HepG2 (cell line): Measurements from ENCODE around the gene GGT1. TPM values are rescaled to one million over a fixed set of nuclear protein-coding genes. Genes with fewer than 3 reads are reported as not detected.
A peak's percentile ranks its signal among the peaks of the same experiment; 100 is the strongest.

ENCODE experiments used
- CHCHD3 ChIP-seq: sonication (generic); formaldehyde crosslinking; IDR thresholded peaks from 2 replicates; pipeline ENCODE4 v1.8.0; 2022; ENCODE audit warnings: mild to moderate bottlenecking, missing genetic modification reagents, moderate library complexity
- EEA1 ChIP-seq: sonication (generic); formaldehyde crosslinking; IDR thresholded peaks from 2 replicates; pipeline ENCODE4 v1.5.1; 2020; ENCODE audit warnings: mild to moderate bottlenecking, missing genetic modification reagents, borderline replicate concordance
- HMG20A ChIP-seq: IDR thresholded peaks from 2 replicates; pipeline ENCODE4 v1.6.1; 2016; ENCODE audit warnings: borderline replicate concordance
- JDP2 ChIP-seq: sonication (generic); formaldehyde crosslinking; IDR thresholded peaks from 2 replicates; pipeline ENCODE4 v1.8.1; 2022; ENCODE audit warnings: missing genetic modification reagents, borderline replicate concordance
- KLF12 ChIP-seq: sonication (generic); formaldehyde crosslinking; IDR thresholded peaks from 2 replicates; pipeline ENCODE4 v1.4.0; 2020; ENCODE audit warnings: missing genetic modification reagents, borderline replicate concordance
- MTF2 ChIP-seq: sonication (generic); formaldehyde crosslinking; IDR thresholded peaks from 2 replicates; pipeline ENCODE4 v1.5.0; 2020; ENCODE audit warnings: missing genetic modification reagents, borderline replicate concordance
- SIX4 ChIP-seq: sonication (generic); formaldehyde crosslinking; IDR thresholded peaks from 2 replicates; pipeline ENCODE4 v1.4.0; 2020; ENCODE audit warnings: missing genetic modification reagents
- SP5 ChIP-seq: IDR thresholded peaks from 2 replicates; pipeline ENCODE4 v1.6.1; 2016; ENCODE audit warnings: low read depth, borderline replicate concordance
- TARDBP ChIP-seq: sonication (generic); formaldehyde crosslinking; IDR thresholded peaks from 2 replicates; pipeline ENCODE4 v1.8.0; 2022; ENCODE audit warnings: mild to moderate bottlenecking, missing genetic modification reagents
- THYN1 ChIP-seq: sonication (generic); formaldehyde crosslinking; IDR thresholded peaks from 2 replicates; pipeline ENCODE4 v1.8.1; 2023; ENCODE audit warnings: low read depth, mild to moderate bottlenecking, moderate library complexity, missing genetic modification reagents, borderline replicate concordance
- ZBTB1 ChIP-seq: sonication (generic); formaldehyde crosslinking; IDR thresholded peaks from 2 replicates; pipeline ENCODE4 v1.4.0; 2020; ENCODE audit warnings: missing genetic modification reagents, borderline replicate concordance
- ZC3H13 ChIP-seq: sonication (generic); formaldehyde crosslinking; IDR thresholded peaks from 2 replicates; pipeline ENCODE4 v1.8.1; 2023; ENCODE audit warnings: mild to moderate bottlenecking, missing genetic modification reagents, moderate library complexity
- ZMAT3 ChIP-seq: sonication (generic); formaldehyde crosslinking; conservative IDR thresholded peaks from 2 replicates; pipeline ENCODE4 v1.7.0; 2021; ENCODE audit warnings: missing genetic modification reagents
- ZNF12 ChIP-seq: sonication (generic); formaldehyde crosslinking; IDR thresholded peaks from 2 replicates; pipeline ENCODE4 v1.5.0; 2020; ENCODE audit warnings: missing genetic modification reagents
- ZNF326 ChIP-seq: sonication (generic); formaldehyde crosslinking; IDR thresholded peaks from 2 replicates; pipeline ENCODE4 v1.4.0; 2020; ENCODE audit warnings: missing genetic modification reagents, borderline replicate concordance
- ZNF589 ChIP-seq: sonication (generic); formaldehyde crosslinking; conservative IDR thresholded peaks from 2 replicates; pipeline ENCODE4 v1.8.0; 2022; ENCODE audit warnings: mild to moderate bottlenecking, moderate library complexity, missing genetic modification reagents
- ZNF674 ChIP-seq: sonication (generic); formaldehyde crosslinking; IDR thresholded peaks from 2 replicates; pipeline ENCODE4 v1.5.0; 2020; ENCODE audit warnings: low read depth, mild to moderate bottlenecking, missing genetic modification reagents
- ZNF816 ChIP-seq: sonication (generic); formaldehyde crosslinking; IDR thresholded peaks from 2 replicates; pipeline ENCODE4 v1.8.0; 2022; ENCODE audit warnings: missing genetic modification reagents, mild to moderate bottlenecking, borderline replicate concordance
- polyA plus RNA-seq, 8 experiments: library from polyadenylated mRNA; depleted of rRNA in 3 of 8; stranded (reverse) in 7 of 8; unstranded in 1 of 8; fragments of >200 nt; fragmentation: Illumina TruSeq in 4 of 8; extraction: Trizol in 4 of 8; gene quantifications; 2 replicates each; pipeline versions ENCODE4 v1.2.1 to v1.2.3, GENCODE V29; 2011 to 2016; ENCODE audit warnings: low read depth in 4 of 8, missing spikeins in 1 of 8, mixed read lengths in 1 of 8; ENCODE audit not compliant: insufficient read depth in 1 of 8
- total RNA-seq, 5 experiments: library from RNA; depleted of rRNA; stranded (reverse); fragments of >200 nt; fragmentation: Illumina TruSeq; extraction: Trizol; gene quantifications; 2 replicates each; pipeline ENCODE4 v1.2.3, GENCODE V29; 2016; ENCODE audit warnings: low read depth in 1 of 5
- TF ChIP-seq, protein P1 (sequence below): IDR thresholded peaks from 2 replicates; pipeline ENCODE4 v1.6.1; 2016; ENCODE audit warnings: mild to moderate bottlenecking, missing biosample characterization, missing genetic modification reagents
- TF ChIP-seq, protein P2 (sequence below): IDR thresholded peaks from 2 replicates; pipeline ENCODE4 v1.6.1; 2012; ENCODE audit warnings: inconsistent platforms
- TF ChIP-seq, protein P3 (sequence below): sonication (generic); formaldehyde crosslinking; IDR thresholded peaks from 2 replicates; pipeline ENCODE4 v1.8.0; 2022; ENCODE audit warnings: mild to moderate bottlenecking, missing genetic modification reagents, moderate library complexity
- TF ChIP-seq, protein P4 (sequence below): sonication (generic); formaldehyde crosslinking; IDR thresholded peaks from 2 replicates; pipeline ENCODE4 v1.9.0; 2021; ENCODE audit warnings: mild to moderate bottlenecking, missing genetic modification reagents

The GGT1 gene
- total and polyA plus RNA-seq, 2 of the 13 experiments (the other 11 are each of a cell fraction or from before 2014, with no cell fraction given): 29.9 to 103 TPM

DNA sequence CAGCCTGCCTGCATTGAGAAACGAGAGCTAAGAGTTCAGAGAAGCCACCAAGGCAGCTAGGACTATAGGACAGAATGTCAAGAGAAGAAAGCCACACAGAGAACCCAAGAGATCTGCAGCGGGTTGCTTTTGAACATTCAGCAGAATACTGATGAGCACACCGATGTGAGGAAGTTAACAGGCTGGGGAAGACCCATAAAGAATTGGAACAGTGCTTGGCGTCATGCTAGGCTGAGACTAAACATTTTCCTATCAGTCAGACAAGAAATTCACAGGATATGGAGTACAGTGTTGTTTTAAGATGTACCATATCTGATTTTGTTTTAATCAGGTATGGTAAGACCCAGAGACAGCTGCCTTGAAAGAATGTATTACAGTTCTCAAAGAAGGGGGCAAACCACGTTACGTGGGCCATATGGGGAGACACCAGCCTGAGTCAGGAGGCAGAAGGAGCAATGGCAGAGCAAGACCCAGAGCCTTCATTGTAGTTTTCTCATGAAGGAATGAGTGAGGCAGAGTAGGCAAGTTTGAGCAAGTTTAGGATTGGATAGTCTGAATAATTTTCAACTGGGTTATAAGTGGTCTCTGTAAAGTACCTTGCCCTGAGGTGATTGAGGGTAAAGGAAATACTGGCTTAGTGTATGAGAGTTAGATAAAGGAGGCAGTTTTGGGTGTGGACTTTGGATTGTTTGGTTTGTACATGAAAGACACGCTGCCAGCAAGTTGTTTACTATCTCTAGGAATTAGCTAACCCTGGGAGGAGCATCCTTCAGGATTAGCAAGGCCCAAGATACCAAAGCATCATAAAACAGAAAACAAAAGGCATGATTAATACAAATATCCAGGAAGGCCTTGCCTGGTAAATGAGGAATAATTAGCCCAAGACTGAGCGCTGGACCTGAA is 24.4 kb upstream of the GGT1 start (continued):
- TF ChIP-seq, protein P1, sequence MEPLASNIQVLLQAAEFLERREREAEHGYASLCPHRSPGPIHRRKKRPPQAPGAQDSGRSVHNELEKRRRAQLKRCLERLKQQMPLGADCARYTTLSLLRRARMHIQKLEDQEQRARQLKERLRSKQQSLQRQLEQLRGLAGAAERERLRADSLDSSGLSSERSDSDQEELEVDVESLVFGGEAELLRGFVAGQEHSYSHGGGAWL: no peak
- no peak for TF ChIP-seq KLF12
- no peak for TF ChIP-seq ZNF674 (CRISPR knock-in tag)
- TF ChIP-seq SP5 (CRISPR knock-in tag): peak; percentile 100
- TF ChIP-seq CHCHD3 (CRISPR knock-in tag): no peak
- TF ChIP-seq EEA1 (CRISPR knock-in tag): no peak
- TF ChIP-seq, protein P2, sequence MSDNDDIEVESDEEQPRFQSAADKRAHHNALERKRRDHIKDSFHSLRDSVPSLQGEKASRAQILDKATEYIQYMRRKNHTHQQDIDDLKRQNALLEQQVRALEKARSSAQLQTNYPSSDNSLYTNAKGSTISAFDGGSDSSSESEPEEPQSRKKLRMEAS: peak; percentile 59
- no peak for TF ChIP-seq JDP2 (CRISPR knock-in tag)
- TF ChIP-seq, protein P3, sequence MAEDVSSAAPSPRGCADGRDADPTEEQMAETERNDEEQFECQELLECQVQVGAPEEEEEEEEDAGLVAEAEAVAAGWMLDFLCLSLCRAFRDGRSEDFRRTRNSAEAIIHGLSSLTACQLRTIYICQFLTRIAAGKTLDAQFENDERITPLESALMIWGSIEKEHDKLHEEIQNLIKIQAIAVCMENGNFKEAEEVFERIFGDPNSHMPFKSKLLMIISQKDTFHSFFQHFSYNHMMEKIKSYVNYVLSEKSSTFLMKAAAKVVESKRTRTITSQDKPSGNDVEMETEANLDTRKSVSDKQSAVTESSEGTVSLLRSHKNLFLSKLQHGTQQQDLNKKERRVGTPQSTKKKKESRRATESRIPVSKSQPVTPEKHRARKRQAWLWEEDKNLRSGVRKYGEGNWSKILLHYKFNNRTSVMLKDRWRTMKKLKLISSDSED (CRISPR knock-in tag): no peak
- TF ChIP-seq ZC3H13: no peak
- TF ChIP-seq ZBTB1: no peak
- 0 out of 2 replicates have a peak, but pooled peaks have one; percentile 41 for TF ChIP-seq ZMAT3
- TF ChIP-seq SIX4: peak; percentile 62
- no peak for TF ChIP-seq ZNF589 (CRISPR knock-in tag)
- TF ChIP-seq MTF2 (CRISPR knock-in tag): no peak
- no peak for TF ChIP-seq ZNF326 (CRISPR knock-in tag)
- peak; percentile 93 for TF ChIP-seq HMG20A (CRISPR knock-in tag)
- no peak for TF ChIP-seq THYN1 (CRISPR knock-in tag)
- peak; percentile 79; the same call in 1 of the 2 replicates for TF ChIP-seq TARDBP (CRISPR knock-in tag)
- no peak for TF ChIP-seq ZNF816 (CRISPR knock-in tag)
- TF ChIP-seq ZNF12 (CRISPR knock-in tag): peak; percentile 79
- TF ChIP-seq, protein P4, sequence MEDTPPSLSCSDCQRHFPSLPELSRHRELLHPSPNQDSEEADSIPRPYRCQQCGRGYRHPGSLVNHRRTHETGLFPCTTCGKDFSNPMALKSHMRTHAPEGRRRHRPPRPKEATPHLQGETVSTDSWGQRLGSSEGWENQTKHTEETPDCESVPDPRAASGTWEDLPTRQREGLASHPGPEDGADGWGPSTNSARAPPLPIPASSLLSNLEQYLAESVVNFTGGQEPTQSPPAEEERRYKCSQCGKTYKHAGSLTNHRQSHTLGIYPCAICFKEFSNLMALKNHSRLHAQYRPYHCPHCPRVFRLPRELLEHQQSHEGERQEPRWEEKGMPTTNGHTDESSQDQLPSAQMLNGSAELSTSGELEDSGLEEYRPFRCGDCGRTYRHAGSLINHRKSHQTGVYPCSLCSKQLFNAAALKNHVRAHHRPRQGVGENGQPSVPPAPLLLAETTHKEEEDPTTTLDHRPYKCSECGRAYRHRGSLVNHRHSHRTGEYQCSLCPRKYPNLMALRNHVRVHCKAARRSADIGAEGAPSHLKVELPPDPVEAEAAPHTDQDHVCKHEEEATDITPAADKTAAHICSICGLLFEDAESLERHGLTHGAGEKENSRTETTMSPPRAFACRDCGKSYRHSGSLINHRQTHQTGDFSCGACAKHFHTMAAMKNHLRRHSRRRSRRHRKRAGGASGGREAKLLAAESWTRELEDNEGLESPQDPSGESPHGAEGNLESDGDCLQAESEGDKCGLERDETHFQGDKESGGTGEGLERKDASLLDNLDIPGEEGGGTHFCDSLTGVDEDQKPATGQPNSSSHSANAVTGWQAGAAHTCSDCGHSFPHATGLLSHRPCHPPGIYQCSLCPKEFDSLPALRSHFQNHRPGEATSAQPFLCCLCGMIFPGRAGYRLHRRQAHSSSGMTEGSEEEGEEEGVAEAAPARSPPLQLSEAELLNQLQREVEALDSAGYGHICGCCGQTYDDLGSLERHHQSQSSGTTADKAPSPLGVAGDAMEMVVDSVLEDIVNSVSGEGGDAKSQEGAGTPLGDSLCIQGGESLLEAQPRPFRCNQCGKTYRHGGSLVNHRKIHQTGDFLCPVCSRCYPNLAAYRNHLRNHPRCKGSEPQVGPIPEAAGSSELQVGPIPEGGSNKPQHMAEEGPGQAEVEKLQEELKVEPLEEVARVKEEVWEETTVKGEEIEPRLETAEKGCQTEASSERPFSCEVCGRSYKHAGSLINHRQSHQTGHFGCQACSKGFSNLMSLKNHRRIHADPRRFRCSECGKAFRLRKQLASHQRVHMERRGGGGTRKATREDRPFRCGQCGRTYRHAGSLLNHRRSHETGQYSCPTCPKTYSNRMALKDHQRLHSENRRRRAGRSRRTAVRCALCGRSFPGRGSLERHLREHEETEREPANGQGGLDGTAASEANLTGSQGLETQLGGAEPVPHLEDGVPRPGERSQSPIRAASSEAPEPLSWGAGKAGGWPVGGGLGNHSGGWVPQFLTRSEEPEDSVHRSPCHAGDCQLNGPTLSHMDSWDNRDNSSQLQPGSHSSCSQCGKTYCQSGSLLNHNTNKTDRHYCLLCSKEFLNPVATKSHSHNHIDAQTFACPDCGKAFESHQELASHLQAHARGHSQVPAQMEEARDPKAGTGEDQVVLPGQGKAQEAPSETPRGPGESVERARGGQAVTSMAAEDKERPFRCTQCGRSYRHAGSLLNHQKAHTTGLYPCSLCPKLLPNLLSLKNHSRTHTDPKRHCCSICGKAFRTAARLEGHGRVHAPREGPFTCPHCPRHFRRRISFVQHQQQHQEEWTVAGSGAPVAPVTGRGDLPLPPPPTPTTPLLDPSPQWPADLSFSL (CRISPR knock-in tag): no peak
